GM23248 (cell line): Measurements from ENCODE around the gene HPDL.

Experiments
- EZH2 ChIP-seq: fragments of 200-600 bp; sonication (generic); IDR thresholded peaks from 2 replicates; pipeline ENCODE4 v1.6.1; 2018; ENCODE audit warnings: antibody characterized with exemption, mild to moderate bottlenecking; ENCODE audit not compliant: insufficient read depth, poor library complexity, severe bottlenecking
- EZH2phosphoT487 ChIP-seq: fragments of 200-600 bp; sonication (generic); IDR thresholded peaks from 2 replicates; pipeline ENCODE4 v1.6.1; 2018; ENCODE audit warnings: antibody characterized with exemption, moderate library complexity, mild to moderate bottlenecking, low read depth; ENCODE audit not compliant: insufficient read depth

DNA sequence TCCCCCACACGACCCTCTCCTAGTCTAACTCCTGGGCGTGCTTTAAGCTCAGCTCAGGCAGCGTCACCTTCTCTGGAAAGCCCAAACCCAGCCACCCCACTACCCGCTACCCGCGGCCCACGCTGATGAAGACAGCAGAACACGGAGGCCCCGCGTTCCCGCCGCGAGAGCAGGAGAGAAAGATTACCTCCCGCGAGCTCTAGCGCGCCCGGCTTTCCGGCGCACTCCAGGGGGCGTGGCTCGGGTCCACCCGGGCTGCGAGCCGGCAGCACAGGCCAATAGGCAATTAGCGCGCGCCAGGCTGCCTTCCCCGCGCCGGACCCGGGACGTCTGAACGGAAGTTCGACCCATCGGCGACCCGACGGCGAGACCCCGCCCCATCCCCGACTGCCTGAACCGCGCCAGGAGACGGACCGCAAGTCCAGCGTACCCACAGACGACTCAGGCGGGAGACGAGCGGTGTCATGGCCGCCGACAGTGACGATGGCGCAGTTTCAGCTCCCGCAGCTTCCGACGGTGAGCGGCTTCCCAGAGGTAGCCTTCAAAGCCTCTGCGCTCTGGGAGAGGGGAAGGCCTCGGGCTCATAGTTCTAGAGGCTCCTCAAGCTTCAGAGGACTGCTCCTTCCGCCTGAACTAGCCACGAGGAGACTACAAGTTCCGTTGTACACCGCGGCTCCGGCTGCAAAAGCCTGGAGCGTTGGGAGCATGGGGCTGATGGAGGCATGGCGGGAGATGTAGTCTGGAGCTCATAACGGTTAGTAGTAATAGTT lies 13.3 kb downstream of the HPDL start, which contains the start of the genes MUTYH and TOE1:
- no peak for TF ChIP-seq EZH2phosphoT487
- no peak for TF ChIP-seq EZH2
